Neutrophil (primary cell): ENCODE data around the gene SLC35B1.

Experiments
- H3K27ac ChIP-seq: fragments of 200-600 bp; sonication (generic); 2 replicates; pipeline ENCODE4 v1.5.1; 2016; ENCODE audit warnings: mild to moderate bottlenecking, moderate library complexity
- H3K27me3 ChIP-seq: fragments of 200-600 bp; sonication (generic); 2 replicates; pipeline ENCODE4 v1.6.0; 2016; ENCODE audit warnings: mild to moderate bottlenecking
- H3K36me3 ChIP-seq: fragments of 200-600 bp; sonication (generic); 2 replicates; pipeline ENCODE4 v1.5.1; 2017
- H3K4me1 ChIP-seq, 2 experiments: fragments of 200-600 bp in 1 of 2; sonication (generic) in 1 of 2; 1 replicate in 1 of 2; 2 replicates in 1 of 2; pipeline versions ENCODE4 v1.5.1 to v1.6.1; 2013 to 2016; ENCODE audit warnings: low read depth in 1 of 2, low read length in 1 of 2, mild to moderate bottlenecking in 1 of 2, moderate library complexity in 1 of 2; ENCODE audit not compliant: control insufficient read depth in 1 of 2, insufficient read depth in 1 of 2
- H3K4me3 ChIP-seq, 2 experiments: fragments of 200-600 bp in 1 of 2; sonication (generic) in 1 of 2; 1 replicate in 1 of 2; 2 replicates in 1 of 2; pipeline ENCODE4 v1.5.1; 2013 to 2016; ENCODE audit warnings: low read depth in 1 of 2, low read length in 1 of 2, mild to moderate bottlenecking in 1 of 2, moderate library complexity in 1 of 2
- H3K9me3 ChIP-seq: fragments of 200-600 bp; sonication (generic); 2 replicates; pipeline ENCODE4 v1.5.1; 2016
- CTCF ChIP-seq: fragments of 200-600 bp; sonication (generic); IDR thresholded peaks from 2 replicates; pipeline ENCODE4 v1.5.1; 2016; ENCODE audit warnings: antibody characterized with exemption

SLC35B1 gene

GRCh38 chr17:49694847-49695697 is 12.7 kb downstream of the SLC35B1 start:
- TF ChIP-seq CTCF = peak; percentile 95
- Histone ChIP-seq H3K27ac (no peak overlapping the region), H3K9me3 (no peaks in the 10 kb centered on the region), H3K4me1 (peaks cover 2 to 7% of the 10 kb centered on the region in 2 experiments), H3K4me3 (no peak overlapping the region), H3K27me3 (peaks cover 15% of the 10 kb centered on the region), H3K36me3 (peaks cover 8% of the 10 kb centered on the region)

GRCh38 chr17:49692751-49693150 is 15.0 kb downstream of the SLC35B1 start:
- TF ChIP-seq CTCF = no peak
- Histone ChIP-seq H3K27me3 (peaks cover 15% of the 10 kb centered on the region), H3K27ac (no peak overlapping the region), H3K4me1 (peaks cover 7 to 12% of the 10 kb centered on the region in 2 experiments), H3K36me3 (no peaks in the 10 kb centered on the region), H3K9me3 (no peaks in the 10 kb centered on the region), H3K4me3 (no peak overlapping the region)

DNA sequence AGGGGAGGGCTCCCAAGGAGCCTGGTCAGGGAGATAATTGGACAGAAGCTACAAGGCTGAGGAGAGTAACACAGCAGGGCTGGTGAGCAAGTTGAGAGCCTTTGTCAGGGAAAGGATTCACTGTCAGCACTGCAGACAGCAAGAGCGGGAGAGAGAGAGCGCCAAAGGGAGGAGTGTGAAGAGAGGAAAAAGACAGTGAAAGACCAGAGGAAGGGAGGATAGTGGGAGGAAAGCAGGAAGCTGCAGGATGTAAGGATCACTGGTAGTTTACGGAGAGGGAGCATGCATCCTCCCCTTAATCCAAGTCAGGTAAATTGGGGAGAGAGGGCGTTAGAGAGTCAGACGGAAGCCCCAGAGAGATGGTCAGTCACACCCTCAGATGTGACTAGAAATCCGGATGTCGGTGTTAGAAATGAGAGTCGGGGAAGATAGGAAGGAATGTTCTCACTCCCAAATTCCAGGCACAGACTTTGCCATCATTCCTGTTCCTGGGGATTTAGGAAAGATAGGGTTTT is 16.0 kb downstream of the SLC35B1 start:
- H3K4me3 ChIP-seq = no peak overlapping the region
- no peaks in the 10 kb centered on the region for H3K9me3 ChIP-seq
- peaks cover 9 to 13% of the 10 kb centered on the region in 2 experiments for H3K4me1 ChIP-seq
- no peaks in the 10 kb centered on the region for H3K36me3 ChIP-seq
- H3K27me3 ChIP-seq = peaks cover 15% of the 10 kb centered on the region
- H3K27ac ChIP-seq = no peak overlapping the region
- TF ChIP-seq CTCF = no peak

DNA sequence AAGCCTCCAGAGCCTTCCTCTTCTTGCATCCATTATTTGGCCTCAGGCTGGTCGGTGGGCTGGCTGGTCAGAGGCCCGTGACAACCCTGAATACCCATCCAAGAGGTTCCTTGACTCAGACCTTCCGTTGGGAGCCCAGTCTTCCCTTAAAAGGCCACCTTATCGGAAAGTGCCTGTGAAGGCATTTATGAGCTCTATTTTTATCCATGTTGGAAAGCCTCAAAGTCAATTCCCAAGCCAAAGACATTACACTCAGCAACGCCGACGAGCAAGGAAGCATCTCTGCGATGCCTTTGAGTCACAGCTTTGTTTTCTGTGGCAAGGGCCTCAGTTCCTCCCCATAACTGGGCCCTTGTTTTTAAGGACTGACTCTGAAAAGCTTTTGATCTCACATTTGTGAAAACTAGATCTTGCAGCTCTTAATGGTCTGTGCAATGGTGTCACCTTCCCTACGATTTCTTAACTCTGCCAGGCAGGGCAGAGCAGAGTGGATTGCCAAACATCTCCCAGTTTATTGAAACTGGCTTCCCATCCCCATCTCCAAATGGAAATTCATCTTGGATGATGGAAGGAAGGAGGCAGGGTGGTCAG is 16.6 kb downstream of the SLC35B1 start:
- Histone ChIP-seq H3K4me1 (peaks cover 7 to 13% of the 10 kb centered on the region in 2 experiments), H3K36me3 (no peaks in the 10 kb centered on the region), H3K9me3 (no peaks in the 10 kb centered on the region), H3K4me3 (no peak overlapping the region), H3K27ac (no peak overlapping the region), H3K27me3 (peaks cover 15% of the 10 kb centered on the region)
- TF ChIP-seq CTCF = no peak

DNA sequence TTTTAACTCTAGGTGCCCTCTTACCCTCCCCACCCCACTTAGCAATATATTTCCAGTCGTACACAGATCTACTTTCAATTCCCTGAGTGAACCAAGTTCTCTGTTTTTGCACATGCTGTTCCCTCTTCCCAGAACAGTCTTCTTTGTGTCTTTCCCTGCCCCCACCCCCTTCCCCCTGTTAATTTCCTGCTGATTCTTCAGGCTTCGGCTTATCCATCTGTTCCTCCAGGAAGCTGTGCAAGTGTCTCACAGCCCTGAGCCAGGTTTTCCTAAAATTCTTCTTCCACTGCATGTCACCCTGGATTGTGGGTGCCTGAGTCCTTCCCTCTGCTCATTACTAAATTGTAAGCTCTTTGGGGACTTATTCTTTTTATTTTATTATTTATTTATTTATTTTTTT is 17.5 kb downstream of the SLC35B1 start:
- H3K9me3 ChIP-seq = no peaks in the 10 kb centered on the region
- no peaks in the 10 kb centered on the region for H3K36me3 ChIP-seq
- no peak overlapping the region for H3K27ac ChIP-seq
- peaks cover 7 to 8% of the 10 kb centered on the region in 2 experiments for H3K4me1 ChIP-seq
- no peak overlapping the region for H3K4me3 ChIP-seq
- H3K27me3 ChIP-seq = peaks cover 15% of the 10 kb centered on the region
- TF ChIP-seq CTCF = no peak
